Thoracic aorta (tissue), 2 donors: ENCODE measurements around the gene BCAS3. TPM values are rescaled to one million over a fixed set of nuclear protein-coding genes. Genes with fewer than 3 reads are reported as not detected.

Source experiments
- ATAC-seq: fragments of 150-250 bp; one replicate; pipeline ENCODE4 v1.8.0; 2017; ENCODE audit warnings: low read depth; ENCODE audit not compliant: insufficient number of reproducible peaks, low FRiP score
- DNase-seq: peaks from one replicate; pipeline ENCODE4 v3.0.0-alpha.2; 2020; ENCODE audit warnings: low spot score
- H3K27ac ChIP-seq, 2 donors: fragments of 200-600 bp; sonication (generic); 1 replicate in 1 of 2; 2 replicates in 1 of 2; pipeline ENCODE4 v1.5.1; 2016; ENCODE audit warnings: mild to moderate bottlenecking in 2 of 2, moderate library complexity in 2 of 2
- H3K27me3 ChIP-seq: fragments of 200-600 bp; sonication (generic); replicated peaks from 2 replicates; pipeline ENCODE4 v1.6.0; 2016; ENCODE audit warnings: mild to moderate bottlenecking; ENCODE audit not compliant: insufficient read depth
- H3K36me3 ChIP-seq: fragments of 200-600 bp; sonication (generic); one replicate; pipeline ENCODE4 v1.5.1; 2016
- H3K4me1 ChIP-seq, 2 donors: fragments of 200-600 bp; sonication (generic); 1 replicate in 1 of 2; 2 replicates in 1 of 2; pipeline versions ENCODE4 v1.5.1 to v1.6.0; 2016; ENCODE audit warnings: low read depth in 2 of 2, mild to moderate bottlenecking in 1 of 2; ENCODE audit not compliant: control insufficient read depth in 1 of 2
- H3K4me3 ChIP-seq: fragments of 200-600 bp; sonication (generic); 2 replicates; pipeline ENCODE4 v1.5.1; 2016; ENCODE audit warnings: mild to moderate bottlenecking
- H3K9me3 ChIP-seq: fragments of 200-600 bp; sonication (generic); 2 replicates; pipeline ENCODE4 v1.5.1; 2016
- CTCF ChIP-seq: fragments of 200-600 bp; sonication (generic); IDR thresholded peaks from one replicate; pipeline ENCODE4 v1.5.1; 2019; ENCODE audit warnings: antibody characterized with exemption
- total RNA-seq, 2 donors: library from RNA; depleted of rRNA; stranded (reverse); fragments of >200 nt; gene quantifications; one replicate each; pipeline versions ENCODE4 v1.1.0 to v1.2.3, GENCODE V29; 2016

BCAS3 gene
- total RNA-seq, 2 donors from 2014 or later, result 35.1 to 69.3 TPM

DNA sequence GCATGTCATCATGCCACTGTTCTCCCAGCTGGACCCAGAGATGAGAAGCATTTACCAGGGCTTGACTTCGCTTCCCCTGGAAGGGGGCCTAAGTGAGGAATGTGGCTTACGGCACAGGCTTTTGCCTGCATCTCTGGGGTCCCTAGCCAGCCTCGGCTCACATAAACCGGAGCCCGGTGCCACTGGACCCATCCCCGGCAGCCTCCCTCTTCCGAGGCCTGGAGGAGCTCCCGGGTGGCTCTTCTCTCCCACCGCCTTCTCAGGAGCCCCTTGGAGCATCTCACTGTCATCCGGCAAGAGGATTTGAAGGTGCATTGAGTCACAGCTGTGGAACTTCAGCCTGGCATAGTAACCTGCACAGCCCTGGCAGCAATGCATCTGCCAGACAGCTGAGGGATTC lies 692.1 kb downstream of the BCAS3 start:
- no peak overlapping the region for H3K27ac ChIP-seq
- ATAC-seq (no peak), DNase-seq (no peak)
- no peak for TF ChIP-seq CTCF
- H3K36me3 ChIP-seq, result no peaks in the 10 kb centered on the region
- no peaks in the 10 kb centered on the region for H3K4me1 ChIP-seq
- H3K4me3 ChIP-seq, result no peak overlapping the region
- no peaks in the 10 kb centered on the region for H3K27me3 ChIP-seq
- no peaks in the 10 kb centered on the region for H3K9me3 ChIP-seq

DNA sequence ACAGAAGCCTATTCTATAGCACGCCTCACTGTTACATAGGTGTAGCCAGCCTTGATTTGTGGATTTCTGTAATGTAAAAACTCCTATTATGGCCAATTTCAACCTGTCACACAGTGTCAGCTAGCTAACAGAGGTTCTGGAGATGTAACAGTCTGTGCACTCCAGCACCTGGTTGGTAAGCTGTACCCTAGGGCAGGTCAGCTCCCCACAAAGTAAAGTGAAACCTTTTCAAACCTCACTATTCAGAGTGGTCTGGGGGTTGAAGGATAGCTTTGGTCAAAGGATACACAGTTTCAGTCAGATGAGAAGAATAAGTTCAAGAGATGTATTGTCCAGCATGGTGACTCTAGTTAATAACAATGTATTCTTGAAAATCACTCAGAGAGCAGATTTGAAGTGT lies 693.5 kb downstream of the BCAS3 start:
- no peak for DNase-seq
- Histone ChIP-seq H3K4me1 (no peaks in the 10 kb centered on the region), H3K27ac (no peak overlapping the region), H3K36me3 (no peaks in the 10 kb centered on the region), H3K4me3 (no peak overlapping the region), H3K27me3 (no peaks in the 10 kb centered on the region), H3K9me3 (no peaks in the 10 kb centered on the region)
- no peak for TF ChIP-seq CTCF
- no peak for ATAC-seq

GRCh38 chr17:61371606-61372005 lies 694.0 kb downstream of the BCAS3 start:
- no peaks in the 10 kb centered on the region for H3K4me1 ChIP-seq
- H3K36me3 ChIP-seq, result no peaks in the 10 kb centered on the region
- DNase-seq (no peak), ATAC-seq (no peak)
- no peaks in the 10 kb centered on the region for H3K9me3 ChIP-seq
- H3K27ac ChIP-seq, result no peak overlapping the region
- no peak for TF ChIP-seq CTCF
- no peaks in the 10 kb centered on the region for H3K27me3 ChIP-seq
- no peak overlapping the region for H3K4me3 ChIP-seq

DNA sequence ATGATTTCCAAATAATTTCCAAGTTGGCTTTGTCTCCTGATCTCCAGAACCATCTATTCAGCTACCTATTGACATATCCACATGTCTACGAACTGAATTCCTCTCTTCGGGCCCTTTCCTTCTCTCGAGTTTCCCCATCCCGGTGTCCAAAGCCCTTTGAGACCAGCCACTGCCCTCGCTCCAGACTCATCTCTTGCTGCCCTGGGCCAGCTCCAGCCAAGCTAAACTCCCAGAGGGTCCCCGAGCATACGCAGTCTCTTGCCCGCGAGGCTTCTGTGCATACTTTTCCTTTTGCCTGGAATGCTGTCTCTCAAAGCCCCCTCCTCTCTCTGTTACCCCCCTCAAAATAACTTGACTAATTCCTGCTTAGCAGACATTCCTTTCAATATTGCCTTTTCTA lies 694.8 kb downstream of the BCAS3 start:
- H3K27me3 ChIP-seq, result no peaks in the 10 kb centered on the region
- no peak overlapping the region for H3K4me3 ChIP-seq
- H3K27ac ChIP-seq, result no peak overlapping the region
- no peak for TF ChIP-seq CTCF
- H3K9me3 ChIP-seq, result no peaks in the 10 kb centered on the region
- ATAC-seq, result no peak
- H3K4me1 ChIP-seq, result peaks cover 0 to 7% of the 10 kb centered on the region in 2 donors
- no peak for DNase-seq
- no peaks in the 10 kb centered on the region for H3K36me3 ChIP-seq

DNA sequence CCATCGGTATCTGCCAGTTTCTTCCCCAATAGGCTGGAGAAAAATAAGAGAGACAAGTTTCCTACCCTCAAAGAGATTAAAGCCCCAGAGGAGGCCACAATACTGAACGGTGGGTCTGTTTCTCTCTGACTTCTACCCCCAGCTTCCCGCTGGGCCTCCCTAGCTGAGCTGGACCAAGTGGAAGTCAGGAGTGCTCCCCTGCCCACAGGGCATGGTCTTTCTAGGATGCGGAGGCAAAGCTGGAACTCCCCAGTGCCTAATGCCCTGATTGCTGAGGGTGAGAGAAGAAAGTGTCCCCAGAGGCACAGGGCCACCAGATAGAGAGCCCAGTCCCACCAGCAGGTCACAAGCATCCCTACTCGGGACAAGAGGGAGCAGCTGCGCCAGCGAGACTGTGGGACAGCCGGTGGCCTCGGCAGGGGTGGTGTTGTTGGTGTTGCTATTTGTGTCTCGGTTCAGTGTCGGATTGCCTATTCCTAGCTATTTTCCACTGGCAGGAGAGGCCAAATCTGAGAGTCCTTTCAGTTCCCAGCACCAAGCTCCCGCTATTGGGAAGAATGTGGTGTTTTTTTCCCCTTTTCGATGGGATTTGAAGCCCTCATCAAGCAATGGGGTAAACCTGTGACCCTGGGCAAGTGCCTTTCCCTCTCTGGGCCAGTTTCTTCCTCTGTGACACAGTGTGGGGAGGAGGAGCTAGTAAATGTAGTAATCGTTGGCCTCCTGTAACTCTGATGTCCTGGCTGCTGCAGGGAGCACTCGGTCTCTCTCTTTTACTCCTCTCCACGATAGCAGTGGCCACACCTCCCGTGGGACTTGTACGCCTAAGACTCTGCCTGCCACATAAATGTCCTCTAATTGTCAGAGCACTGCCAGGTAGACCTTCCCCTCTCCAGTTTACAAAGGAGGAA lies 699.5 kb downstream of the BCAS3 start:
- TF ChIP-seq CTCF, result no peak
- no peaks in the 10 kb centered on the region for H3K27me3 ChIP-seq
- peak overlapping the region; percentile 39 to 43 for H3K27ac ChIP-seq
- H3K4me3 ChIP-seq, result no peak overlapping the region
- peaks cover 0 to 7% of the 10 kb centered on the region in 2 donors for H3K4me1 ChIP-seq
- H3K9me3 ChIP-seq, result no peaks in the 10 kb centered on the region
- no peak for DNase-seq
- no peak for ATAC-seq
- H3K36me3 ChIP-seq, result no peaks in the 10 kb centered on the region
